WTC11 (cell line): ENCODE results near the gene MYO18B. TPM values are rescaled to one million over a fixed set of nuclear protein-coding genes. Genes with fewer than 3 reads are reported as not detected.

Experiments
- ATAC-seq: fragments of 200-7000 bp; cut with Tn5 transposase; 2 replicates; pipeline ENCODE4 v1.10.0; 2021; ENCODE audit warnings: mild to moderate bottlenecking, moderate library complexity
- CTCF ChIA-PET: fragments of 300-600 bp; sonication (Branson Sonifier 250); formaldehyde crosslinking; loops from one replicate; lab custom pipeline; 2021; ENCODE audit warnings: antibody characterized with exemption; lab: Charles Lee
- POLR2A ChIA-PET: fragments of 350-600 bp; sonication (Branson Sonifier 250); formaldehyde crosslinking; loops from one replicate; lab custom pipeline; 2021; ENCODE audit warnings: antibody characterized with exemption; lab: Charles Lee
- DNase-seq: peaks from one replicate; pipeline ENCODE4 v3.0.0; 2021; ENCODE audit warnings: low spot score
- H3K27ac Mint-ChIP-seq: 2 replicates; pipeline ENCODE4 v1.8.0; 2021; ENCODE audit warnings: mixed read lengths
- H3K27me3 Mint-ChIP-seq: 2 replicates; pipeline ENCODE4 v1.8.0; 2021; ENCODE audit warnings: low read depth, mild to moderate bottlenecking, moderate library complexity, mixed read lengths
- H3K36me3 Mint-ChIP-seq: 2 replicates; pipeline ENCODE4 v1.8.0; 2021; ENCODE audit warnings: mixed read lengths
- H3K4me1 Mint-ChIP-seq: 2 replicates; pipeline ENCODE4 v1.8.0; 2022; ENCODE audit warnings: mixed read lengths
- H3K4me3 Mint-ChIP-seq: 2 replicates; pipeline ENCODE4 v1.8.0; 2021; ENCODE audit warnings: mild to moderate bottlenecking, moderate library complexity, mixed read lengths
- H3K9me3 Mint-ChIP-seq: 2 replicates; pipeline ENCODE4 v1.8.0; 2021; ENCODE audit warnings: mixed read lengths
- ATF2 ChIP-seq: sonication (generic); formaldehyde crosslinking; IDR thresholded peaks from 2 replicates; pipeline ENCODE4 v1.8.1; 2022; ENCODE audit warnings: low read depth, missing genetic modification reagents, borderline replicate concordance
- CBFB ChIP-seq: sonication (generic); formaldehyde crosslinking; IDR thresholded peaks from 2 replicates; pipeline ENCODE4 v1.8.1; 2022; ENCODE audit warnings: mild to moderate bottlenecking, low read depth, missing genetic modification reagents
- E2F5 ChIP-seq: sonication (generic); formaldehyde crosslinking; IDR thresholded peaks from 2 replicates; pipeline ENCODE4 v1.8.1; 2022; ENCODE audit warnings: mild to moderate bottlenecking, moderate library complexity, missing genetic modification reagents
- EMX1 ChIP-seq: fragments of 250-450 bp; sonication (Bioruptor Pico); IDR thresholded peaks from 2 replicates; pipeline ENCODE4 v1.8.0; 2021; ENCODE audit warnings: mild to moderate bottlenecking
- ETV6 ChIP-seq: sonication (generic); formaldehyde crosslinking; IDR thresholded peaks from 2 replicates; pipeline ENCODE4 v1.8.1; 2022; ENCODE audit warnings: mild to moderate bottlenecking, missing genetic modification reagents
- FOXP4 ChIP-seq: sonication (generic); formaldehyde crosslinking; IDR thresholded peaks from 2 replicates; pipeline ENCODE4 v1.8.0; 2022; ENCODE audit warnings: mild to moderate bottlenecking, missing genetic modification reagents
- GRHL2 ChIP-seq: fragments of 250-450 bp; sonication (Bioruptor Pico); IDR thresholded peaks from 2 replicates; pipeline ENCODE4 v1.8.0; 2022; ENCODE audit warnings: mild to moderate bottlenecking, moderate library complexity; ENCODE audit not compliant: insufficient replicate concordance, severe bottlenecking
- HMGA2 ChIP-seq: fragments of 250-450 bp; sonication (Bioruptor Pico); IDR thresholded peaks from 2 replicates; pipeline ENCODE4 v1.4.0; 2021; ENCODE audit warnings: mild to moderate bottlenecking, moderate library complexity
- JAZF1 ChIP-seq: fragments of 250-450 bp; sonication (Bioruptor Pico); IDR thresholded peaks from 2 replicates; pipeline ENCODE4 v1.9.0; 2021; ENCODE audit warnings: moderate library complexity, mild to moderate bottlenecking, inconsistent platforms
- MYBL2 ChIP-seq: sonication (generic); formaldehyde crosslinking; IDR thresholded peaks from 2 replicates; pipeline ENCODE4 v1.8.1; 2023; ENCODE audit warnings: mild to moderate bottlenecking, moderate library complexity, missing genetic modification reagents
- NFATC4 ChIP-seq: fragments of 250-450 bp; sonication (Bioruptor Pico); IDR thresholded peaks from 2 replicates; pipeline ENCODE4 v1.9.0; 2021; ENCODE audit warnings: mild to moderate bottlenecking
- NFYB ChIP-seq: sonication (generic); formaldehyde crosslinking; conservative IDR thresholded peaks from 2 replicates; pipeline ENCODE4 v1.8.0; 2022; ENCODE audit warnings: low read depth, missing genetic modification reagents
- PREB ChIP-seq: sonication (generic); formaldehyde crosslinking; IDR thresholded peaks from 2 replicates; pipeline ENCODE4 v1.8.1; 2022; ENCODE audit warnings: mild to moderate bottlenecking, missing genetic modification reagents, moderate library complexity, borderline replicate concordance
- PRRX2 ChIP-seq: fragments of 250-450 bp; sonication (Bioruptor Pico); IDR thresholded peaks from 2 replicates; pipeline ENCODE4 v1.8.0; 2021; ENCODE audit warnings: mild to moderate bottlenecking
- SMAD3 ChIP-seq: sonication (generic); formaldehyde crosslinking; IDR thresholded peaks from 2 replicates; pipeline ENCODE4 v1.8.0; 2022; ENCODE audit warnings: missing genetic modification reagents, mild to moderate bottlenecking, borderline replicate concordance
- SP1 ChIP-seq: sonication (generic); formaldehyde crosslinking; conservative IDR thresholded peaks from 2 replicates; pipeline ENCODE4 v1.8.1; 2022; ENCODE audit warnings: missing genetic modification reagents
- ZNF281 ChIP-seq: sonication (generic); formaldehyde crosslinking; IDR thresholded peaks from 2 replicates; pipeline ENCODE4 v1.8.0; 2023; ENCODE audit warnings: mild to moderate bottlenecking, missing genetic modification reagents
- ZNF512 ChIP-seq: sonication (generic); formaldehyde crosslinking; IDR thresholded peaks from 2 replicates; pipeline ENCODE4 v1.8.1; 2022; ENCODE audit warnings: missing genetic modification reagents, borderline replicate concordance
- total RNA-seq: library from RNA; stranded (reverse); gene quantifications from 3 replicates; pipeline ENCODE4 v1.2.3, GENCODE V29; 2021

MYO18B gene
- total RNA-seq, 1 experiment from 2014 or later: 0.96 TPM

GRCh38 chr22:25911243-25911972, 169.4 kb downstream of the MYO18B start:
- ChIA-PET POLR2A (no interaction called here), CTCF (interaction anchor here (0.5 to 0.8 kb wide), 2 partner anchors 8 to 20 kb away, joined by 3 to 5 read pairs; no protein-coding TSS in a partner anchor)
- Mint-ChIP-seq H3K27me3 (peaks cover 36% of the 10 kb centered on the region), H3K4me1 (peaks cover 21% of the 10 kb centered on the region), H3K4me3 (no peak overlapping the region), H3K9me3 (peaks cover 11% of the 10 kb centered on the region), H3K27ac (no peak overlapping the region), H3K36me3 (peaks cover 4% of the 10 kb centered on the region)
- no peak for TF ChIP-seq SMAD3 (CRISPR knock-in tag)
- no peak for TF ChIP-seq ETV6 (CRISPR knock-in tag)
- no peak for TF ChIP-seq PREB (CRISPR knock-in tag)
- TF ChIP-seq FOXP4: no peak
- no peak for TF ChIP-seq MYBL2 (CRISPR knock-in tag)
- TF ChIP-seq HMGA2 (CRISPR knock-in tag): no peak
- TF ChIP-seq GRHL2: no peak
- TF ChIP-seq PRRX2 (CRISPR knock-in tag): no peak
- no peak for TF ChIP-seq EMX1 (CRISPR knock-in tag)
- TF ChIP-seq ZNF281 (CRISPR knock-in tag): no peak
- TF ChIP-seq JAZF1 (CRISPR knock-in tag): no peak
- no peak for TF ChIP-seq SP1 (CRISPR knock-in tag)
- no peak for TF ChIP-seq CBFB (CRISPR knock-in tag)
- no peak for TF ChIP-seq NFATC4 (CRISPR knock-in tag)
- no peak for TF ChIP-seq E2F5
- no peak for TF ChIP-seq ZNF512
- no peak for TF ChIP-seq NFYB
- TF ChIP-seq ATF2 (CRISPR knock-in tag): no peak
- ATAC-seq (no peak), DNase-seq (no peak)
